ENCODE data around the gene ACADS.

ACADS gene

GRCh38 chr12:120784804-120785203 is 59.2 kb downstream of the ACADS start:
- H3K9me3 Mint-ChIP-seq = no peaks in the 10 kb centered on the region
- no peaks in the 10 kb centered on the region for H3K27me3 Mint-ChIP-seq (ENCODE audit: low read depth, poor library complexity)
- H3K4me1 Mint-ChIP-seq = no peaks in the 10 kb centered on the region
- peaks cover 41% of the 10 kb centered on the region for H3K36me3 Mint-ChIP-seq (ENCODE audit: low read depth)
- DNase-seq = no peak
- no peak overlapping the region for H3K27ac Mint-ChIP-seq
- H3K4me3 Mint-ChIP-seq = no peak overlapping the region
- TF ChIP-seq CTCF (IDR thresholded peaks at IDR 0.05) = no peak

- peaks cover 48% of the 10 kb centered on the region for H3K36me3 Mint-ChIP-seq (ENCODE audit: low read depth)
- no peak overlapping the region for H3K4me3 Mint-ChIP-seq
- peaks cover 2% of the 10 kb centered on the region for H3K9me3 Mint-ChIP-seq
- TF ChIP-seq CTCF (IDR thresholded peaks at IDR 0.05) = no peak
- no peak for DNase-seq
- no peaks in the 10 kb centered on the region for H3K4me1 Mint-ChIP-seq
- H3K27ac Mint-ChIP-seq = no peak overlapping the region
- H3K27me3 Mint-ChIP-seq (ENCODE audit: low read depth, poor library complexity) = no peaks in the 10 kb centered on the region
Measured at GRCh38 chr12:120787889-120788288, 62.3 kb downstream of the ACADS start.
